Measurements from ENCODE around the gene RAPGEF1.

DNA sequence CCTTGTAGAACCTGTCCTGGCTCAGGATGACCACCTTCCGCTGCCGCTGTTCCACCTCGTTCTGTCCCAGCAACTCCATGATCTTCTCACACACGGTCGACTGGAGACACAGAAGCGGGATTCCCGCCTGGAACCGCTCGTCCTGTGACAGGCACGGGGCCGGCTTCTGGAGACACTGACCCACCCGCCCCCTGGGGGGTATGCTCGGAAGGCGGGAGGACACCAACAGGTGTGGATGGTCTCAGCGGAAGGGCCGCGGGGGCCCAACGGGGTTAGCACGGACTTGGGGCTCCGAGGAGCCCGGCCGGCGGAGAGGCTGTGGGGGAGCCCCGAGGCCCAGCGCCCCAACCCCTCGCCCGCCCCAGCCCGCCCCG lies 209.3 kb downstream of the RAPGEF1 start:
- TF ChIP-seq, protein P1, sequence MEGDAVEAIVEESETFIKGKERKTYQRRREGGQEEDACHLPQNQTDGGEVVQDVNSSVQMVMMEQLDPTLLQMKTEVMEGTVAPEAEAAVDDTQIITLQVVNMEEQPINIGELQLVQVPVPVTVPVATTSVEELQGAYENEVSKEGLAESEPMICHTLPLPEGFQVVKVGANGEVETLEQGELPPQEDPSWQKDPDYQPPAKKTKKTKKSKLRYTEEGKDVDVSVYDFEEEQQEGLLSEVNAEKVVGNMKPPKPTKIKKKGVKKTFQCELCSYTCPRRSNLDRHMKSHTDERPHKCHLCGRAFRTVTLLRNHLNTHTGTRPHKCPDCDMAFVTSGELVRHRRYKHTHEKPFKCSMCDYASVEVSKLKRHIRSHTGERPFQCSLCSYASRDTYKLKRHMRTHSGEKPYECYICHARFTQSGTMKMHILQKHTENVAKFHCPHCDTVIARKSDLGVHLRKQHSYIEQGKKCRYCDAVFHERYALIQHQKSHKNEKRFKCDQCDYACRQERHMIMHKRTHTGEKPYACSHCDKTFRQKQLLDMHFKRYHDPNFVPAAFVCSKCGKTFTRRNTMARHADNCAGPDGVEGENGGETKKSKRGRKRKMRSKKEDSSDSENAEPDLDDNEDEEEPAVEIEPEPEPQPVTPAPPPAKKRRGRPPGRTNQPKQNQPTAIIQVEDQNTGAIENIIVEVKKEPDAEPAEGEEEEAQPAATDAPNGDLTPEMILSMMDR (conservative IDR thresholded peaks at IDR 0.05; ENCODE audit: low read length), result no peak
- no peak for TF ChIP-seq EZH2phosphoT487 (IDR thresholded peaks at IDR 0.05; ENCODE audit: borderline replicate concordance, low read depth, low read length)
